Keratinocyte (primary cell): ENCODE results near the gene CES2. TPM values are rescaled to one million over a fixed set of nuclear protein-coding genes. Genes with fewer than 3 reads are reported as not detected.

ENCODE experiments used
- DNase-seq: peaks from one replicate; pipeline ENCODE4 v3.0.0-alpha.2; 2011; ENCODE audit warnings: low read depth, missing footprints, low spot score
- FAIRE-seq: peaks from 2 replicates; lab custom pipeline; 2011; peaks lifted over from hg19 to GRCh38; lab: Jason Lieb, UNC
- H2AFZ ChIP-seq: 2 replicates; pipeline ENCODE4 v1.6.0; 2012; ENCODE audit warnings: low read length, control low read depth, inconsistent platforms; ENCODE audit not compliant: control insufficient read depth
- H3K27ac ChIP-seq: 2 replicates; pipeline ENCODE4 v1.5.1; 2011; ENCODE audit warnings: low read length; ENCODE audit not compliant: control insufficient read depth, insufficient read depth
- H3K27me3 ChIP-seq: 3 replicates; pipeline ENCODE4 v1.6.0; 2011; ENCODE audit warnings: low read length; ENCODE audit not compliant: control insufficient read depth, insufficient read depth; ENCODE audit errors: extremely low read depth
- H3K36me3 ChIP-seq, 2 experiments: 2 replicates in 1 of 2; 3 replicates in 1 of 2; pipeline ENCODE4 v1.5.1; 2011; ENCODE audit warnings: low read length in 2 of 2, mild to moderate bottlenecking in 1 of 2; ENCODE audit not compliant: control insufficient read depth in 2 of 2, insufficient read depth in 2 of 2; ENCODE audit errors: extremely low read depth in 1 of 2
- H3K4me1 ChIP-seq: 3 replicates; pipeline ENCODE4 v1.5.1; 2011; ENCODE audit warnings: low read length; ENCODE audit not compliant: control insufficient read depth, insufficient read depth; ENCODE audit errors: extremely low read depth
- H3K4me2 ChIP-seq: 3 replicates; pipeline ENCODE4 v1.6.0; 2011; ENCODE audit warnings: low read depth, low read length; ENCODE audit not compliant: control insufficient read depth, insufficient read depth; ENCODE audit errors: extremely low read depth
- H3K4me3 ChIP-seq, 3 experiments: fragments of 200-600 bp in 1 of 3; sonication (generic) in 1 of 3; 2 replicates in 2 of 3; 3 replicates in 1 of 3; pipeline ENCODE4 v1.5.1; 2011 to 2016; ENCODE audit warnings: low read length in 3 of 3, mild to moderate bottlenecking in 3 of 3, control low read depth in 2 of 3, inconsistent platforms in 1 of 3, low read depth in 1 of 3, mixed read lengths in 1 of 3, mixed run types in 1 of 3, moderate library complexity in 1 of 3; ENCODE audit not compliant: control insufficient read depth in 2 of 3, insufficient read depth in 2 of 3; ENCODE audit errors: extremely low read depth in 1 of 3
- H3K79me2 ChIP-seq: 2 replicates; pipeline ENCODE4 v1.6.0; 2012; ENCODE audit warnings: low read length; ENCODE audit not compliant: control insufficient read depth, insufficient read depth
- H3K9ac ChIP-seq: 3 replicates; pipeline ENCODE4 v1.6.0; 2011; ENCODE audit warnings: low read length; ENCODE audit not compliant: control insufficient read depth, insufficient read depth; ENCODE audit errors: extremely low read depth
- H3K9me1 ChIP-seq: 3 replicates; pipeline ENCODE4 v1.6.0; 2011; ENCODE audit warnings: low read length; ENCODE audit not compliant: control insufficient read depth, insufficient read depth; ENCODE audit errors: extremely low read depth
- H3K9me3 ChIP-seq: 2 replicates; pipeline ENCODE4 v1.5.1; 2012; ENCODE audit warnings: low read depth, low read length; ENCODE audit not compliant: control insufficient read depth
- H4K20me1 ChIP-seq: 3 replicates; pipeline ENCODE4 v1.6.0; 2011; ENCODE audit warnings: low read length; ENCODE audit not compliant: control insufficient read depth, insufficient read depth; ENCODE audit errors: extremely low read depth
- EZH2 ChIP-seq: IDR thresholded peaks from one replicate; pipeline ENCODE4 v1.6.1; 2012; ENCODE audit warnings: inconsistent platforms, mild to moderate bottlenecking, low read length, moderate library complexity
- dilution Hi-C: fragments of 300-500 bp; cut with MboI; formaldehyde crosslinking; loops from one replicate; pipeline ENCODE4 v1.7.0; 2020; ENCODE audit warnings: low sequenced_read_pairs; ENCODE audit not compliant: extremely low pct_ligation_motif_present
- polyA plus RNA-seq, 5 experiments: library from polyadenylated mRNA; depleted of rRNA in 3 of 5; stranded (reverse) in 3 of 5; stranded (forward) in 1 of 5; unstranded in 1 of 5; fragments of >200 nt; gene quantifications; 1 replicate in 1 of 5; 2 replicates in 3 of 5; 3 replicates in 1 of 5; pipeline versions ENCODE4 v1.2.1 to v1.2.3, GENCODE V29; 2011 to 2012; ENCODE audit warnings: missing spikeins in 2 of 5, low read depth in 1 of 5, low replicate concordance in 1 of 5
- TF ChIP-seq, protein P1 (sequence below), 3 experiments: IDR thresholded peaks in 1 of 3; conservative IDR thresholded peaks in 1 of 3; optimal IDR thresholded peaks in 1 of 3; 2 replicates in 2 of 3; 3 replicates in 1 of 3; pipeline versions ENCODE3 to v1.5.1; 2011; ENCODE audit warnings: low read length in 3 of 3, mild to moderate bottlenecking in 3 of 3, moderate library complexity in 2 of 3, control low read depth in 1 of 3, inconsistent platforms in 1 of 3; ENCODE audit not compliant: insufficient read depth in 2 of 3; ENCODE audit errors: extremely low read depth in 1 of 3

CES2 gene
- polyA plus RNA-seq, 1 donor (not counting 4 experiments of a cell fraction or from before 2014, with no cell fraction given), result 41.6 TPM

GRCh38 chr16:66964049-66964448, 28.7 kb downstream of the CES2 start:
- Histone ChIP-seq H3K79me2 (no peaks in the 10 kb centered on the region), H3K4me1 (peaks cover 3% of the 10 kb centered on the region), H4K20me1 (no peaks in the 10 kb centered on the region), H3K27me3 (no peaks in the 10 kb centered on the region), H3K9me3 (no peaks in the 10 kb centered on the region), H3K9me1 (no peaks in the 10 kb centered on the region), H2AFZ (no peak overlapping the region), H3K4me2 (no peak overlapping the region), H3K9ac (no peak overlapping the region), H3K36me3 (peaks cover 0 to 1% of the 10 kb centered on the region in 2 experiments), H3K27ac (no peak overlapping the region), H3K4me3 (no peak overlapping the region)
- FAIRE-seq, result no peak
- DNase-seq, result no peak
- TF ChIP-seq, protein P1, sequence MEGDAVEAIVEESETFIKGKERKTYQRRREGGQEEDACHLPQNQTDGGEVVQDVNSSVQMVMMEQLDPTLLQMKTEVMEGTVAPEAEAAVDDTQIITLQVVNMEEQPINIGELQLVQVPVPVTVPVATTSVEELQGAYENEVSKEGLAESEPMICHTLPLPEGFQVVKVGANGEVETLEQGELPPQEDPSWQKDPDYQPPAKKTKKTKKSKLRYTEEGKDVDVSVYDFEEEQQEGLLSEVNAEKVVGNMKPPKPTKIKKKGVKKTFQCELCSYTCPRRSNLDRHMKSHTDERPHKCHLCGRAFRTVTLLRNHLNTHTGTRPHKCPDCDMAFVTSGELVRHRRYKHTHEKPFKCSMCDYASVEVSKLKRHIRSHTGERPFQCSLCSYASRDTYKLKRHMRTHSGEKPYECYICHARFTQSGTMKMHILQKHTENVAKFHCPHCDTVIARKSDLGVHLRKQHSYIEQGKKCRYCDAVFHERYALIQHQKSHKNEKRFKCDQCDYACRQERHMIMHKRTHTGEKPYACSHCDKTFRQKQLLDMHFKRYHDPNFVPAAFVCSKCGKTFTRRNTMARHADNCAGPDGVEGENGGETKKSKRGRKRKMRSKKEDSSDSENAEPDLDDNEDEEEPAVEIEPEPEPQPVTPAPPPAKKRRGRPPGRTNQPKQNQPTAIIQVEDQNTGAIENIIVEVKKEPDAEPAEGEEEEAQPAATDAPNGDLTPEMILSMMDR (optimal IDR thresholded peaks at IDR 0.05 in 1 of 3, IDR thresholded peaks at IDR 0.05 in 1 of 3, conservative IDR thresholded peaks at IDR 0.05 in 1 of 3; ENCODE audit: extremely low read depth in 1 of 3, insufficient read depth in 2 of 3, low read length in 3 of 3), result no peak
- TF ChIP-seq EZH2, result no peak
- dilution Hi-C loops, result no loop called here

DNA sequence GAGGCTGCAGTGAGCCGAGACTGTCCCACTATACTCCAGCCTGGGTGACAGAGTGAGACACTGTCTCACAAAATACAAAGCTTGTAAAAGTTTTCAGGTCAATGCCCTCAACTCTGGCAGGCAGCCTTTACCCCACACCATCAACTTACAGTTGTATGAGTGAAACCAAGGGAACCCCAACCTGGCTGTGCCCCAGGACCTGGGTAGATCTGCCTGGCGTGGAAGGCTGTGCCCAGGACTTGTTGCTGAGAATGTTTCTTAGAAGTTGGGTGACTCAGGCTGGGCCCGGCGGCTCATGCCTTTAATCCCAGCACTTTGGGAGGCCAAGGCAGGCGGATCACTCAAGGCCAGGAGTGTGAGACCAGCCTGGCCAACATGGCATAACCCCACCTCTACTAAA, 33.5 kb downstream of the CES2 start:
- H4K20me1 ChIP-seq, result no peaks in the 10 kb centered on the region

More for the DNA sequence above, 33.5 kb downstream of the CES2 start:
- peaks cover 0 to 1% of the 10 kb centered on the region in 2 experiments for H3K36me3 ChIP-seq
- no peak overlapping the region for H3K4me2 ChIP-seq
- DNase-seq, result no peak
- H2AFZ ChIP-seq, result no peak overlapping the region
- H3K9ac ChIP-seq, result no peak overlapping the region
- no peaks in the 10 kb centered on the region for H3K27me3 ChIP-seq
- dilution Hi-C loops, result no loop called here
- H3K4me3 ChIP-seq, result no peak overlapping the region
- no peak overlapping the region for H3K27ac ChIP-seq
- no peak for TF ChIP-seq EZH2
- TF ChIP-seq, protein P1 (optimal IDR thresholded peaks at IDR 0.05 in 1 of 3, IDR thresholded peaks at IDR 0.05 in 1 of 3, conservative IDR thresholded peaks at IDR 0.05 in 1 of 3; ENCODE audit: extremely low read depth in 1 of 3, insufficient read depth in 2 of 3, low read length in 3 of 3), result no peak
- H3K4me1 ChIP-seq, result peaks cover 13% of the 10 kb centered on the region
- H3K9me3 ChIP-seq, result no peaks in the 10 kb centered on the region
- no peak for FAIRE-seq
- H3K9me1 ChIP-seq, result peaks cover 2% of the 10 kb centered on the region
- no peaks in the 10 kb centered on the region for H3K79me2 ChIP-seq
